NCI-H526 treated with DMSO at 0.1 percent for 48 hours (cell line): ENCODE data around the gene KIF2C.
"Not testable (repeated sequence)": the region's sequence is repeated elsewhere in the genome, so short reads cannot be mapped to it uniquely, and the experiment has no call there.

ENCODE experiments used
- DNase-seq: peaks from one replicate; lab custom pipeline; 2025; lab: John Stamatoyannopoulos, UW

The KIF2C gene

DNA sequence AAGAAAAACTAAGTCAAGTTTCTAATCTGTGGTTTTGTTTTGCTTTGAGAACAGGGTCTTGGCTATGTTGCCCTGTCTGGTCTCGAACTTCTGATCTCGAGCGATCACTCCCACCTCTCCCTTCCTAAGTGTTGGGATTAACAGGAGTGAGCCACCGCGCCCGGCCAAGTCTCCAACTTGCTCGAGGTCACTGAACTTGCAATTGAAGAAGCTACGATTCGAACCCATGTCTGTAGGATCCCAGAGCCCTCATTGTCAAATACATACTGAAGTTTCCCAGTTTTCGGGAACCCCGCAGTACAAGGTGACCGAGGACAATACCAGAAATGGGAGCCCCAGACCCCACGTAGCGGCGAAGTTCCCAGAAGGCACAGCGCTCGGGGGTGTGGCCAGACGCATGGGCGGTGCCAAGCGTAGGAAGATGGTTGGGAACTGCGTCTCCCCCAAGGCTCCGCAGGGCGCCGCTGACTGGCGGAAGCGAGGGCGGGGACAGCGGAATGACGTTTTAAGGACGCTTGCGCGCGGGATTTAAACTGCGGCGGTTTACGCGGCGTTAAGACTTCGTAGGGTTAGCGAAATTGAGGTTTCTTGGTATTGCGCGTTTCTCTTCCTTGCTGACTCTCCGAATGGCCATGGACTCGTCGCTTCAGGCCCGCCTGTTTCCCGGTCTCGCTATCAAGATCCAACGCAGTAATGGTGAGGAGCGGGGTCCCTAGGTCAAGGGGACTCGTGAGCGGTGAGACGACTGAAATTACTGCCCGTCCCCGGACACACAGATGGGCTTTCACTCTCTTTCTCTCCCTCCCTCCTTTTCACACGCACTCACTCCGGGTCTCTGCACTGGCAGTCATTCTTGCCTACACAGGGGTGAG is at the start of gene KIF2C:
Gene KIF2C, plus strand, starts transcription at position 531 of the 872 bp plus-strand sequence. Its CDS starts 96 bp downstream, at position 627.
- DNase-seq = peak; percentile 99

- DNase-seq = no peak
These were observed 46.5 kb upstream of the KIF2C start for GRCh38 chr1:44693159-44693558.

GRCh38 chr1:44693900-44694299 is 45.7 kb upstream of the KIF2C start:
- no peak for DNase-seq

DNA sequence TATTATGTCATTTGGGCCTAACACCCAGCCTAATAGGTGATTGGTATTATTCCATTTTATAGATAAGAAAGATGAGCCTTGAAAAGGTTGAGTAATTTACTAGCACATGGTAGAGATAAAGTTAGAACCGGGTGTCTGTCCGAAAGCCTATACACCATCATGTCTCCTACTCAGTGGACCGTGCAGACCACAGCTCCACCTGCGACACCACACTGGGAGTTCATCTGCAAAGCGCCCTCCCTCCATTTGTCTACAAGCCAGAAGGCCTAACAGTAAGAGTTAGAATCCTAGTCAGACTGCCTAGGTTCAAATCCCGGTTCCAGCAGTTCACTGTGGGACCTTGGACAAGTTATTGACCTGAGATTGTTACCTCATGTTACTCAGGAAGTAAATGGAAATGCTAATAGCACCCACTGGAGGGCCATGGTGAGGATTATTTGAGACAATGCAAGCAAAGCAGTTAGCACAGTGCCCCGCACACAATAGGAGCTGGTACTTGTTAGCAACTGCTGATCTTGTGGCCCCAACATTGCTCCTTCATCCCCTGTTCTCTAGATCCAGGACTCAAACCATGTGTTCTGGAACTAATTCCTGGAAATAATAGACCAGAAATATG is 44.7 kb upstream of the KIF2C start:
- DNase-seq = no peak

DNA sequence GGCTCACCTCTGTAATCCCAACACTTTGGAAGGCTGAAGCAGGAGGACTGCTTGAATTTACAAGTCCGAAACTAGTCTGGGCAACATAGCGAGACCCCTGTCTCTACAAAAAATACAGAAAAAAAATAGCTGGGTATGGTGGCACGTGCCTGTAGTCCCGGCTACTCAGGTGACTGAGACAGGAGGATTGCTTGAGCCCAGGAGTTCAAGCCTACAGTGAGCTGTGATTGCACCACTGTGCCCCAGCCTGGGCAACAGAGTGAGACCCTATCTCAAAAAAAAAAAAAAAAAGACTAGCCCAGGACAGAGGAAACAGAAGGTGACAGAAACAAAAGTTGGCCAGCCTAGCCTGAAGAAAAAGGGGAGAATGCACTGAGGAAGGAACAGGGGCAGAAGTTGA is 44.0 kb upstream of the KIF2C start:
- no peak for DNase-seq

DNA sequence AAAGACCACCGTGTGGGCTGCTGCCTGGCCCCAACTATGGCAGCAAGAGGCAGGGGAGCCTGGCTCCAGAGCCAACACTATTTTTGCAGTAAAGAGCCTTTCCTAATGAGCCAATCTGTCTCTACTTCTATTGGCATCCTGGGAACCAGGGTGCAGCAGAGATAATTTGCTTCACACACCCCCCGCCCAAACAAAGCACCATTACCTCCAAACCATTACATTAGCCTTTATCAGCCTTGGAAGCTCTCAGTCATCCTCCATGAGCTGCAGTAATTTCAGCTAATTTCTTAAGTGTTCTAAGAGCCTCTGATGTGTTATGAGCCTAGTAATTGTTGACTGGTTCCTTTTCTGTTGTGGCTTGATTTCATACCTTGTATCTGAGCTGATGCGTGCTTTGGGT is 43.5 kb upstream of the KIF2C start:
- no peak for DNase-seq

DNA sequence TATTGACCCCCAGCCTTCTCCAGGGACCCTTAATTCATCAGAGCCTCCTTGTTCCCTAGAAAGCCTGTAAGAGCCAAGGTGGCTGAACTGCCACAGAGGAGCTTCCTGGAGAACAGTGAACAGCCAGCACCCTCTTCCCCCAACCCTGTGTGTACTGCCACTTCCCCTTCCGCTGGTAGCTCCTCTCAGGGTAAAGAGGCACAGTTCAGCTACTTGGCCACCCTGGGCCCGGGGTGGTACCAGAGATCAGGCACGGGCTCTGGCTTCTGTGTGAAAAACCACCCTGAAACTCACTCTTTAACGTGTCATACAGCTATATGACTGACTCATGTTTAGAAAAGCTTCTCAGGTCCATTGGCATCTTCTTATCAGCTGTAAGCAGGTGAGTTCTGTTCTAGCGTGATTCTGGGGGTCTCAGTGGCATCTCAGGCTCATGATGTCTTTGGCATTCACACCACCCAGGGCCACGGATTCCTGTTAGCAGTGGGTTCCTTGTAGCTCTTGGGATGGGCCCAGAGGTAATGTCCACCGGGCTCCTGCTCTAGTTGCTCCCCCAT is 42.8 kb upstream of the KIF2C start:
- no peak for DNase-seq

GRCh38 chr1:44698138-44698537 is 41.5 kb upstream of the KIF2C start:
- DNase-seq = no peak

GRCh38 chr1:44699375-44699774 is 40.3 kb upstream of the KIF2C start:
- DNase-seq = not testable (repeated sequence)

- no peak for DNase-seq
These were observed 39.1 kb upstream of the KIF2C start for GRCh38 chr1:44700573-44700972.

- no peak for DNase-seq
These were observed 38.5 kb upstream of the KIF2C start for GRCh38 chr1:44701141-44701573.

- DNase-seq = no peak
These were observed 34.2 kb upstream of the KIF2C start for GRCh38 chr1:44705470-44705869.

DNA sequence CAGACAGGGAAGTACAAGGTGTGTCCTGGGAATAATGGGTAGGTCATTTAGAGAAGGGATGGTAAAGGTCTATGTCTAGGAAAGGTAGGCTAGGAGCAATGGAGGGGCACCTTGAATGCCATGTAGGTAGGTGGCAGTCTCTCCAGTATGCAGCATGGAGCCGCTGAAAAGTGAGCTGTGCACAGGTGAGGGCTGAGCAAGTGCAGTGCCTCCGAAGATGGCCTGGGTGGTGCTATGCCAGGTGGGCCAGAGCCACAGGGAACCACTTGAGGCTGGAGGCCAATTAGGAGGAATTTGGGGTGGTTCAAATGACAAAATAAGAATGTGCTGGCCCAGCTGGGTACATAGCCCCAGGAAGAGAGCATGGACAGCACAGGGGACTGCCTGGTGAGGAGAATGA is 33.7 kb upstream of the KIF2C start:
- DNase-seq = no peak

DNA sequence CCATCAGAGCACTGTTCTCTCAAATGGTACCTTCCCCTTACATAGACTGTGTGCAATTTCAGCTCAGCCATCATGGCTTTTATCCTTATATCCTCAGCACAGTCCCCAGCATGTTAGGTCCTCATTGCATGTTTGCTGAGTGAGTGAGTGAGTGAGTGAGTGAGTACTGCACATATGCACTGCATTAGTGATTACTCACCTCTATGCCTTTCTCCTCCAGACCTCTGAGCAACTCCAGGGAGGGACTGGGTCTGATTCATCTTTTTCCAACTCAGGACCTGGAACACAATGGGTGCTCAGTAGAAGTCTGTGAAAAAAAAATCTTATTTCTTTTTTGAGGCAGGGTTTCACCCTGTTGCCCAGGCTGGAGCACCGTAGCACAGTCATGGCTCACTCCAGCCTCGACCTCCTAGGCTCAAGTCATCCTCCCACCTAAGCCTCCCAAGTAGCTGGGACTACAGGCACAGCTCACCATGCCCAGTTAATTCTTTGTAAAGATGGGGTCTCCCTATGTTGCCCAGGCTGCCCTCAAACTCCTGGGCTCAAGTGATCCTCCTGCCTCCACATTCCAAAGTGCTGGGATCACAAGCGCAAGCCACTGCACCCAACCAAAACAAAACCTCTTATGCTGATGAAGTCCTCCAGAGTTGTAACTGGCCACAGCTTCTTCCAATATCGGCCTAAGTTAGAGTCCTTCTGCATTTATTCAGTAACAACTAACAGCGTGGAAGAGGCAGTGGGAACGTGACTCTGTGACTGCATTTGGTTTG is 32.3 kb upstream of the KIF2C start:
- no peak for DNase-seq

DNA sequence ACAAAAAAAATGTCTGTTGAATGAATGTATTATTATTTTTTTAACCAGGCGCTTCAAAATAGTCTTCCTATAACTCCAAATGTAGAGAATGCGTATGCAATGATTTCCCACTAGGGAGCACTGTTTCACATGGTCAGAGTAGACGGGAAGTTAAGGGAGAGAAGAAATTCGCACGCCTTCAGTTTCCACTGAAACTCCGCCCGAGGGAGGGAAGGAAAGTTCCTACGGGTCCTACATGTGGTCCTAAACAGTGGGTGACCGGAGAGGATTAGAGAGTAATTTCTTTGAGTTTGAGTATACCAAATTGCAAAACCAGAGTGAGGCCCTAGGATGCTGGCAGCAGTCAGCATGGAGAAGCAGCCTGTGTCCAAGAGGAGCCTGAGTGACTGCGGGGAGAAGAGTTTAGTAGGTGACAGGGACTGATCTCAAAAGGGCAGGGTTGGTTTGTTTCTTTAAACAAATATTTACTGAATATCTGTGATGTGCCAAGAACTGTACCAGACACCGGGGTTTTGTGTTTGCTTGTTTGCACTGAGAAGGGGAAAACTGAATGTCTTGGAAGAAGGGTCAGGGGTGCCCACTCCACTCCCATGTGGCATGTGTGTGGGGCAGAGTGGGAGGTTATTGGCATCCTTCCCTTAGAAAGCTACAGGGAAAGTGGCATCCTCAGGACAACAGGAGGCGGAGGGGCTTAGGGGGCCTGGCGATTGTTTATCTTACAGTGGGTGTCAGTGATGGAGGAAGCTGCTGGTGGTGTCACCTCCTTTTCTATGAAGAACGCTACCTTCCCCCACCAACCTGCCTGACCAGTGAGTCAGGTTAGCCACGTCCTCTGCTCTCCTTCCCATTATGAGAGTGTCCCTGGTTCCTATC is 31.4 kb upstream of the KIF2C start:
- DNase-seq = peak; percentile 30

- DNase-seq = no peak
These were observed 26.3 kb upstream of the KIF2C start for GRCh38 chr1:44713321-44713781.

GRCh38 chr1:44714532-44714931 is 25.1 kb upstream of the KIF2C start:
- no peak for DNase-seq

GRCh38 chr1:44714944-44715571 is 24.6 kb upstream of the KIF2C start:
- DNase-seq = peak; percentile 89

GRCh38 chr1:44717156-44717555 is 22.5 kb upstream of the KIF2C start:
- DNase-seq = no peak

- DNase-seq = no peak
These were observed 22.0 kb upstream of the KIF2C start for GRCh38 chr1:44717653-44718052.

DNA sequence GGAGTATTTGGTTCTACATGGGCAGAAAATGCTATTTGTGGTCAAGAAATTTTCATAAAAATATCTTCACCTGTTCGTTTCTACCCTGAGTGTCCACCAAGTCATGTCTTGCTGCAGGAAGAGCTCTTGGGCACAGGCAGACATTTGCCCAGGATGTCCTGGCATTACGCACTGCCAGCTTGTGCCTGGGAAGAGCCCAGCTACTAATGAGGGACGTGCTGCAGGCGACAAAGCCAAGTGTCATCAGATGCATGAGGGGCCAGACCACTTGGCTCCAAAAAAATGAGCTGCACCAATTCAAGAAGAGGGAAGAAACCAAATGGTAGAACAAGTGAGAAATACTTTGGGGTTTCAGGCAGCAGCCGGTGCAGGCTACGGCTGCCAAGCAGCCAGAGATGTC is 21.5 kb upstream of the KIF2C start:
- DNase-seq = no peak
